ENCODE measurements around the gene RSRP1. TPM values are rescaled to one million over a fixed set of nuclear protein-coding genes. Genes with fewer than 3 reads are reported as not detected.

Gene RSRP1
- total RNA-seq, 4 donors from 2014 or later, result 23.1 to 133 (median 59.4) TPM

DNA sequence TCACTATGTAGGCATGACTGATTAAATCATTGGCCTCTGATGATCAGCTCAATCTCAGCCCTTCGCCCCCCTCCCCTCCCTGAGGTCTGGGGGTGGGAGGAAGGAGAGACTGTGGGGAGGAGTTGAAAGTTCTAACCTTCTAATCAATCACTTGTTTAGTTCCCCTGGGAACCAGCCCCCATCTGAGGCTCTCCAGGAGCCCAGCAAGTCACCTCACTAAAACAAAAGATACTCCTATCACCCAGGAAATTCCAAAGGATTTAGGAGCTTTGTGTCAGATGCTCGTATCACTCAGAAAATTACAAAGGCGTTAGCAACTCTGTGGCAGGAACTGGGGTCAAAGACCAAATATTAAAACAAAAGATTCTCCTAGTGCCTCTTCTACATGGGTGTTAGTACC is 36.5 kb downstream of the RSRP1 start:
- H3K4me3 ChIP-seq, result no peak overlapping the region
- TF ChIP-seq POLR2AphosphoS5 (IDR thresholded peaks at IDR 0.05) (no peak), EP300 (IDR thresholded peaks at IDR 0.05) (no peak), POLR2A (IDR thresholded peaks at IDR 0.05) (no peak)
- TF ChIP-seq, protein P1, sequence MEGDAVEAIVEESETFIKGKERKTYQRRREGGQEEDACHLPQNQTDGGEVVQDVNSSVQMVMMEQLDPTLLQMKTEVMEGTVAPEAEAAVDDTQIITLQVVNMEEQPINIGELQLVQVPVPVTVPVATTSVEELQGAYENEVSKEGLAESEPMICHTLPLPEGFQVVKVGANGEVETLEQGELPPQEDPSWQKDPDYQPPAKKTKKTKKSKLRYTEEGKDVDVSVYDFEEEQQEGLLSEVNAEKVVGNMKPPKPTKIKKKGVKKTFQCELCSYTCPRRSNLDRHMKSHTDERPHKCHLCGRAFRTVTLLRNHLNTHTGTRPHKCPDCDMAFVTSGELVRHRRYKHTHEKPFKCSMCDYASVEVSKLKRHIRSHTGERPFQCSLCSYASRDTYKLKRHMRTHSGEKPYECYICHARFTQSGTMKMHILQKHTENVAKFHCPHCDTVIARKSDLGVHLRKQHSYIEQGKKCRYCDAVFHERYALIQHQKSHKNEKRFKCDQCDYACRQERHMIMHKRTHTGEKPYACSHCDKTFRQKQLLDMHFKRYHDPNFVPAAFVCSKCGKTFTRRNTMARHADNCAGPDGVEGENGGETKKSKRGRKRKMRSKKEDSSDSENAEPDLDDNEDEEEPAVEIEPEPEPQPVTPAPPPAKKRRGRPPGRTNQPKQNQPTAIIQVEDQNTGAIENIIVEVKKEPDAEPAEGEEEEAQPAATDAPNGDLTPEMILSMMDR (IDR thresholded peaks at IDR 0.05), result no peak
- no peaks in the 10 kb centered on the region for H3K36me3 ChIP-seq
- H3K9me3 ChIP-seq, result no peaks in the 10 kb centered on the region
- peaks cover 28% of the 10 kb centered on the region for H3K27me3 ChIP-seq
- ATAC-seq, result no peak
- 17% methylated on average over 3 of the region's 3 CpGs; no CpG with 5 or more reads in 1 of the 2 donors for WGBS, 2 donors (ENCODE audit: low coverage in 1 of 2)
- H3K4me1 ChIP-seq, result no peaks in the 10 kb centered on the region
- H3K27ac ChIP-seq, result no peak overlapping the region

DNA sequence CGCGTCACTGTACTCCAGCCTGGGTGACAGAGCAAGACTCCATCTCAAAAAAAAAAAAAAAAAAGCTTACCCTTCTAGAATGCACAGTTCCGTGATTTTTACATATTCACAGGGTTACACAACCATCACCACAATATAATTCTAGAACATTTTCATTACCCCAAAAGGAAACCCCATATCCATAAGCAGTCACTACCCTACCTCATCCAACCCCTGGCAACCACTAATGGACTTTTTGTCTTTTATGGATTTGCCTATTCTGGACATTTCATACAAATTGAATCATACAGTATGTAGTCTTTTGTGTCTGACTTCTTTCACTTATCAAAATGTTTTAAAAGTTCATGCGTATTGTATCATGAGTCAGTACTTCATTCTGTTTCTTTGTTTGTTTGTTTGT is 37.7 kb downstream of the RSRP1 start:
- no peaks in the 10 kb centered on the region for H3K36me3 ChIP-seq
- TF ChIP-seq EP300 (IDR thresholded peaks at IDR 0.05), result no peak
- no peak for TF ChIP-seq POLR2AphosphoS5 (IDR thresholded peaks at IDR 0.05)
- no peak for TF ChIP-seq POLR2A (IDR thresholded peaks at IDR 0.05)
- TF ChIP-seq, protein P1 (IDR thresholded peaks at IDR 0.05), result no peak
- 81 to 90% methylated on average over 2 to 4 of the region's 4 CpGs for WGBS, 2 donors (ENCODE audit: low coverage in 1 of 2)
- no peak for ATAC-seq
- H3K4me3 ChIP-seq, result no peak overlapping the region
- H3K4me1 ChIP-seq, result peaks cover 0 to 3% (median 0%) of the 10 kb centered on the region in 3 donors
- no peak overlapping the region for H3K27ac ChIP-seq
- H3K9me3 ChIP-seq, result no peaks in the 10 kb centered on the region
- peaks cover 33% of the 10 kb centered on the region for H3K27me3 ChIP-seq

DNA sequence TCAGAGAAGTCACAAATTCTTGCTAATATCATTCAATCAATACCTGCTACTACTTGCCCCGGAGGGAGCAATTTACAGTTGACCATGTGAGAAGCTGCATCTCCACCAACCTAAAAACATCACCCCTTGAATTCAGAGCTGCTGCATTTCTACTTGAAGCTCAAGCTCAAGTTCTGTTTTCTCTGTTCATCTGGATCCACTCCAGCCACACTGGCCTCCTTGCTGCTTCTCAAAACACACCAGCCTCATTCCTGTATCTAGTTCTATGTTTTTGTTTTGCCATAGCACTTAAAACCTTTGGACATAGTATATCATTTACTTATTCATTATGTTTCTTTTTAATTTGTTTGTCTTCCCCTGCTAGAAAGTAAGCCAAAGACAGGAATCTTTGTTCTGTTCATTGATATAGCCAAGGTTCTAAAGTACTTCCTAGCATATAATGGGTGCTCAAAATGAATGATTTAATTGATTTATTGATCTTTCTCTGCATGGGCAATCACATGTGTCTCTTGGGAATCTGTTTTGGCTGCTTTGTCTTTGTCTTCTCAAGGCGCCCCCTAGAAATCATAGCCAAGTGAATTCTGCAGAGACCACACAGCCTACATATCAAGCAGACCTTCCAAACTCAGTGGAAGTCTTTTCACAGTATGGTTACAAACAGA is 38.6 kb downstream of the RSRP1 start:
- Histone ChIP-seq H3K4me3 (no peak overlapping the region), H3K4me1 (peaks cover 0 to 3% (median 0%) of the 10 kb centered on the region in 3 donors), H3K27me3 (peaks cover 33% of the 10 kb centered on the region), H3K9me3 (no peaks in the 10 kb centered on the region), H3K36me3 (no peaks in the 10 kb centered on the region), H3K27ac (no peak overlapping the region)
- WGBS, 2 donors (ENCODE audit: low coverage in 1 of 2), result 42 to 68% methylated on average over 2 of the region's 2 CpGs
- no peak for ATAC-seq
- TF ChIP-seq, protein P1 (IDR thresholded peaks at IDR 0.05), result no peak
- no peak for TF ChIP-seq POLR2A (IDR thresholded peaks at IDR 0.05)
- TF ChIP-seq EP300 (IDR thresholded peaks at IDR 0.05), result no peak
- no peak for TF ChIP-seq POLR2AphosphoS5 (IDR thresholded peaks at IDR 0.05)

DNA sequence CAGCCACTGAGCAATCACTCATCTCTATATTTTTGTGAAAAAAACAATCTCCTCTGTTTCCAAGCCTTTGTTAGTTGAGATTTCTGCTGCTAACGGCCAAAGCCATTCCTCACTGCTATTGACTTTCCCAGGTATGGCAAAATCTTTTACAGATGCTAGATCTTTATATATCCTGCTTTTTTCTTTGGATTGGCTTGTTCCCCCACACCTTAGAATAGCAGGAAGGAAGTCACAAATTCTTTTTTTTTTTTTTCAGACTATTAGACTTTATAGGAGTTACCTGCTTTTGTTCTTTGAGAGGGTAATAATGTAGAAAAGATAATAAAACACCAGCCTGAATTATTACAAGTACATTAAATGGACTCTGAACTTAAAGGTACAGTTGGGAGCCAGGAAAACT is 39.2 kb downstream of the RSRP1 start:
- H3K27ac ChIP-seq, result no peak overlapping the region
- H3K36me3 ChIP-seq, result no peaks in the 10 kb centered on the region
- no peak for ATAC-seq
- WGBS, 2 donors (ENCODE audit: low coverage in 1 of 2), result 59 to 71% methylated on average over 1 of the region's 1 CpG
- H3K4me3 ChIP-seq, result no peak overlapping the region
- TF ChIP-seq POLR2A (IDR thresholded peaks at IDR 0.05) (no peak), POLR2AphosphoS5 (IDR thresholded peaks at IDR 0.05) (no peak), EP300 (IDR thresholded peaks at IDR 0.05) (no peak)
- TF ChIP-seq, protein P1 (IDR thresholded peaks at IDR 0.05), result no peak
- H3K4me1 ChIP-seq, result peaks cover 0 to 3% (median 0%) of the 10 kb centered on the region in 3 donors
- H3K27me3 ChIP-seq, result peaks cover 33% of the 10 kb centered on the region
- no peaks in the 10 kb centered on the region for H3K9me3 ChIP-seq

DNA sequence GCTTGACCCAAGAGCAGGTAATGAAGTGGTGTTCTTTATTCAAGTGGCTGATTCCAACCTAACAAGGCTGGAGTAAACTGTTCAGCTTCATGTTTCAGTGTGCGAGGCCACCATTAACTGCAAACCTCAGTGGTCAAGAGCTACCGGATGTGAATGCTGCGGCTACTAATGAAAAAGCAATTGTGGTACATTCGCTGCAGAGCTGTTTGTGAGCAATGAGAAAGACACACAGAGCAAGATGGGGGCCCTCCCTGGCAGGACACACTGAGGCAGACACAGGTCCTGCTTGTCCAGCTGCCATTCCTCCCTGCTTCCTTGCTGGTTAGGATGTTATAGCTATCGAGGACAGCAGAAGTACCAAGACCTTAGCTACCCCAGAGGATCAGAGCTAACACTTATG is 41.1 kb downstream of the RSRP1 start:
- no peaks in the 10 kb centered on the region for H3K9me3 ChIP-seq
- H3K4me1 ChIP-seq, result peaks cover 0 to 3% (median 0%) of the 10 kb centered on the region in 3 donors
- no peak overlapping the region for H3K27ac ChIP-seq
- TF ChIP-seq EP300 (IDR thresholded peaks at IDR 0.05) (no peak), POLR2A (IDR thresholded peaks at IDR 0.05) (no peak), POLR2AphosphoS5 (IDR thresholded peaks at IDR 0.05) (no peak)
- TF ChIP-seq, protein P1 (IDR thresholded peaks at IDR 0.05), result no peak
- ATAC-seq, result no peak
- peaks cover 26% of the 10 kb centered on the region for H3K27me3 ChIP-seq
- no peaks in the 10 kb centered on the region for H3K36me3 ChIP-seq
- WGBS, 2 donors (ENCODE audit: low coverage in 1 of 2), result 53 to 78% methylated on average over 2 to 4 of the region's 5 CpGs
- H3K4me3 ChIP-seq, result no peak overlapping the region

Measured in gastroesophageal sphincter (tissue), 4 donors.